Endodermal cell (in vitro differentiated cells): ENCODE measurements around the gene NPTX1. TPM values are rescaled to one million over a fixed set of nuclear protein-coding genes. Genes with fewer than 3 reads are reported as not detected.

Experiments used
- DNase-seq: peaks from one replicate; pipeline ENCODE4 v3.0.0-alpha.2; 2017
- H3K27ac ChIP-seq: 2 replicates; pipeline ENCODE4 v1.5.1; 2013; ENCODE audit warnings: mild to moderate bottlenecking, low read depth, low read length, moderate library complexity
- H3K27me3 ChIP-seq: 2 replicates; pipeline ENCODE4 v1.6.1; 2013; ENCODE audit warnings: mild to moderate bottlenecking, low read length, moderate library complexity; ENCODE audit not compliant: insufficient read depth, control insufficient read depth, poor library complexity, severe bottlenecking
- H3K36me3 ChIP-seq: 2 replicates; pipeline ENCODE4 v1.7.0; 2013; ENCODE audit warnings: mild to moderate bottlenecking, low read length, moderate library complexity; ENCODE audit not compliant: control insufficient read depth, insufficient read depth
- H3K4me1 ChIP-seq: one replicate; pipeline ENCODE4 v1.7.0; 2013; ENCODE audit warnings: low read length; ENCODE audit not compliant: control insufficient read depth, insufficient read depth
- H3K4me3 ChIP-seq: 2 replicates; pipeline ENCODE4 v1.5.1; 2013; ENCODE audit warnings: mild to moderate bottlenecking, low read length, moderate library complexity
- H3K9ac ChIP-seq: 2 replicates; pipeline ENCODE4 v1.6.1; 2013; ENCODE audit warnings: mild to moderate bottlenecking, low read length, moderate library complexity; ENCODE audit not compliant: poor library complexity, severe bottlenecking; ENCODE audit errors: extremely low read depth
- H3K9me3 ChIP-seq: 2 replicates; pipeline ENCODE4 v1.6.1; 2013; ENCODE audit warnings: mild to moderate bottlenecking, low read length, moderate library complexity; ENCODE audit not compliant: control insufficient read depth
- H3K27ac Mint-ChIP-seq: 2 replicates; pipeline ENCODE4 v1.8.0; 2020; ENCODE audit warnings: mixed read lengths
- H3K27me3 Mint-ChIP-seq: 2 replicates; pipeline ENCODE4 v1.8.0; 2021; ENCODE audit warnings: mild to moderate bottlenecking, mixed read lengths; ENCODE audit not compliant: insufficient read depth
- H3K36me3 Mint-ChIP-seq: 2 replicates; pipeline ENCODE4 v1.8.0; 2020; ENCODE audit warnings: low read depth, mixed read lengths
- H3K4me1 Mint-ChIP-seq: 2 replicates; pipeline ENCODE4 v1.8.0; 2020; ENCODE audit warnings: mixed read lengths
- H3K4me3 Mint-ChIP-seq: 2 replicates; pipeline ENCODE4 v1.8.0; 2020; ENCODE audit warnings: mild to moderate bottlenecking, moderate library complexity, mixed read lengths
- H3K9me3 Mint-ChIP-seq: 2 replicates; pipeline ENCODE4 v1.8.0; 2020; ENCODE audit warnings: mild to moderate bottlenecking, mixed read lengths
- WGBS, 2 experiments: methylation state at CpG; one replicate each; pipeline versions ENCODE4 v1.1.5 to v1.1.7; 2013; ENCODE audit warnings: missing lambda C conversion rate in 2 of 2, mixed read lengths in 1 of 2; ENCODE audit not compliant: insufficient coverage in 1 of 2, insufficient read length in 1 of 2; 5-methylcytosine and 5-hydroxymethylcytosine counted together
- total RNA-seq, 2 donors: library from RNA; stranded (reverse); fragmentation: NEBNext Ultra II Directional in 1 of 2; extraction: Animal tissue kit (Norgen Biotek cat#: 25700) in 1 of 2; gene quantifications; 2 replicates in 1 of 2; 3 replicates in 1 of 2; pipeline ENCODE4 v1.2.1, GENCODE V29; 2021
- TF ChIP-seq, protein P1 (sequence below): fragments of 200-600 bp; sonication (generic); conservative IDR thresholded peaks from 2 replicates; pipeline ENCODE4 v1.5.0; 2021; ENCODE audit warnings: antibody characterized with exemption, mild to moderate bottlenecking

NPTX1 gene
- total RNA-seq, 2 donors from 2014 or later: 0.24 to 2.3 TPM

DNA sequence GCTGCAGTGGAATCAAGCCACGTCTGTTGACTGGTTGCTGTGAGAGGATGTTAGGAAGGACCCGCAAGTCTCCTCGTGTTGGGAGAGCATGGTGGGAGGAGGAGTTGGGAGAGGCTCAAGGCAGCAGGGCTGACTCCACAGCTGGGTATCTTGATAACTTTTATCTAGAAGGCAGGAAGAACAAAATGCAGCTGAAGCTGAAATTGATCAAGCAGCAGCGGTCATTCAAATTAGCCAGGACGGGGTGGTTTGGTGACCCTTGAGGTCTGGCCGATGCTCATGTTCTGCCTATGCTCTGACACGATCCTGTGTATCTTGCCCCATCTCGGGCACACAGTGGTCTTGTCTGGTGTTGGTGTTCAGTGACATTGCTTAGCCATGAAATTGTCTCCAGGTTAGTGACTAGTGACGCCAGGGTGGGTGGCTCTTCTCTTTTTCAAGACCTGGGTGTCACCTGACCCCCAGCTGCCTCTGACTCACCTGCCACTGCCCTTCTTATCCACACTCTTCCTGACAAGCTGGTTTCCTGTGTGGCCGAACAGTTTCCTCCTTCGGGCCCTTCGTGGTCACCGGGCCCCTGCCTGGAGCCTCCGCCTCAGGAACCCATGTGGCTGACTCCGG is 19.1 kb downstream of the NPTX1 start:
- Histone ChIP-seq H3K9ac (no peak overlapping the region), H3K27ac (no peak overlapping the region), H3K9me3 (no peaks in the 10 kb centered on the region), H3K4me1 (no peaks in the 10 kb centered on the region), H3K36me3 (no peaks in the 10 kb centered on the region), H3K27me3 (peaks cover 45% of the 10 kb centered on the region), H3K4me3 (no peak overlapping the region)
- H3K27ac Mint-ChIP-seq: no peak overlapping the region
- no peaks in the 10 kb centered on the region for H3K9me3 Mint-ChIP-seq
- H3K36me3 Mint-ChIP-seq: no peaks in the 10 kb centered on the region
- 87 to 95% methylated on average over 9 to 15 of the region's 15 CpGs for WGBS, 2 experiments
- no peak overlapping the region for H3K4me3 Mint-ChIP-seq
- H3K4me1 Mint-ChIP-seq: peaks cover 15% of the 10 kb centered on the region
- DNase-seq: no peak
- TF ChIP-seq, protein P1, sequence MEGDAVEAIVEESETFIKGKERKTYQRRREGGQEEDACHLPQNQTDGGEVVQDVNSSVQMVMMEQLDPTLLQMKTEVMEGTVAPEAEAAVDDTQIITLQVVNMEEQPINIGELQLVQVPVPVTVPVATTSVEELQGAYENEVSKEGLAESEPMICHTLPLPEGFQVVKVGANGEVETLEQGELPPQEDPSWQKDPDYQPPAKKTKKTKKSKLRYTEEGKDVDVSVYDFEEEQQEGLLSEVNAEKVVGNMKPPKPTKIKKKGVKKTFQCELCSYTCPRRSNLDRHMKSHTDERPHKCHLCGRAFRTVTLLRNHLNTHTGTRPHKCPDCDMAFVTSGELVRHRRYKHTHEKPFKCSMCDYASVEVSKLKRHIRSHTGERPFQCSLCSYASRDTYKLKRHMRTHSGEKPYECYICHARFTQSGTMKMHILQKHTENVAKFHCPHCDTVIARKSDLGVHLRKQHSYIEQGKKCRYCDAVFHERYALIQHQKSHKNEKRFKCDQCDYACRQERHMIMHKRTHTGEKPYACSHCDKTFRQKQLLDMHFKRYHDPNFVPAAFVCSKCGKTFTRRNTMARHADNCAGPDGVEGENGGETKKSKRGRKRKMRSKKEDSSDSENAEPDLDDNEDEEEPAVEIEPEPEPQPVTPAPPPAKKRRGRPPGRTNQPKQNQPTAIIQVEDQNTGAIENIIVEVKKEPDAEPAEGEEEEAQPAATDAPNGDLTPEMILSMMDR: no peak
- H3K27me3 Mint-ChIP-seq: peaks cover 56% of the 10 kb centered on the region

DNA sequence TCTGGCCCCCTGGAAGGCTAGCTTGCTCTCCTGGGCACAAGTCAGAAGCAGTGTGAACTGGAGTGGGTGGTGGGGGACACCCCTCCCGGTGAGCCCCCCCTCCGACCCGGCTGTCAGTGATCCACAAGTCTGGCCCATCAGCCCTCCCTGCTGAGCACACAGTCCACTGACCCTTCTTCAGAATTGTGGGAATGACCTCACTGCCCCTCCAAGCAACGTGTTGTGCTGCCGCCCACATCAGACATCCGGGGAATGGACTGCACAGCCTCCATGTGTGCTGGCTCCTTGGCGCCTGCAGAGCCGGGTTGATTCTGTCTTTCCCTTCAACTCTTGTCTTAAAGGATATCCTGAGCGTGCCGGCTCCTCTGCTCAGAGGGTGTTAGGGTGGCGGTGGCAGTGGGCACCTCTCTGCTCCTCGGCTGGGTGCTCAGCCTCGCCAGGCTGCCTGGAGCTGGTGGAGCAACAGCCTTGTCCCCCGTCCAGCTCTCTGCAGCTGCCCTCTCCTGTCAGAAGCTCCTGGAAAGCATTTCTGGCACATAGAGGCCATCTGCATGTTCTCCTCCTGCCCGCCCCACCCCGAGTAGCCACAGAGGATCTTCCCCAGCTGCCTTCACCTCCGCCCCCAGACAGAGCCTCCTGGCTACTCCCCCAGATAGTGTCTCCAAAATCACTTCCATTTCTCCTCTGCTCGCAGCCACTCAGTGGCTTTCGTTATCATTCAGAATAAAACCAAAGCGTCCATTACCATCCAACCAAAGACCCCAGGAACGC is 19.8 kb downstream of the NPTX1 start:
- H3K4me1 ChIP-seq: no peaks in the 10 kb centered on the region
- no peak overlapping the region for H3K4me3 Mint-ChIP-seq
- TF ChIP-seq, protein P1: no peak
- no peak overlapping the region for H3K4me3 ChIP-seq
- H3K36me3 ChIP-seq: no peaks in the 10 kb centered on the region
- H3K27ac Mint-ChIP-seq: no peak overlapping the region
- no peak overlapping the region for H3K27ac ChIP-seq
- no peaks in the 10 kb centered on the region for H3K36me3 Mint-ChIP-seq
- H3K9me3 Mint-ChIP-seq: no peaks in the 10 kb centered on the region
- DNase-seq: no peak
- no peak overlapping the region for H3K9ac ChIP-seq
- H3K27me3 ChIP-seq: peaks cover 45% of the 10 kb centered on the region
- H3K27me3 Mint-ChIP-seq: peaks cover 56% of the 10 kb centered on the region
- H3K9me3 ChIP-seq: no peaks in the 10 kb centered on the region
- peaks cover 15% of the 10 kb centered on the region for H3K4me1 Mint-ChIP-seq
- WGBS, 2 experiments: 85 to 90% methylated on average over 12 to 21 of the region's 21 CpGs

DNA sequence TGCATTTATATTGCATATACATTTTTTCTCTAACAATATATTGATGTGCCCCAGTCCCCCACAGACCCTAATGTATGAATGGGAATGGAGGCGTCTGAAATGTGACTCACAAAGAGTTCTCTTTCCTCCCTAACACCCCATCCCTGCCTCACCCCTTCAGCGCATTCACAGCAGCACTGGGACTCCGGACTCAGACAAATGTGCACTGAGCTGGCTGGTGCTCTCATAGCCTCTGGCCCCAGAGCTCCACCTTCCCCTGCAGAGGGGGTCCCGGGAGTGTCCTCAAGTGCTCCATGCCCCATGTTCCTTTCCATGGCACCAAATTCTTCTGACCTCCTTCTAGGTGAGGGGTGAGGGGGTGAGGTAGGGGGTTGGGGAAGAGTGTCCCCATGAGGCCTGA is 20.6 kb downstream of the NPTX1 start:
- H3K27me3 Mint-ChIP-seq: peaks cover 55% of the 10 kb centered on the region
- H3K4me1 Mint-ChIP-seq: peaks cover 15% of the 10 kb centered on the region
- no peak overlapping the region for H3K9ac ChIP-seq

More for the DNA sequence above, 20.6 kb downstream of the NPTX1 start:
- H3K4me3 ChIP-seq: peak overlapping the region; percentile 90
- 68 to 84% methylated on average over 3 to 4 of the region's 4 CpGs for WGBS, 2 experiments
- H3K9me3 ChIP-seq: no peaks in the 10 kb centered on the region
- no peaks in the 10 kb centered on the region for H3K4me1 ChIP-seq
- H3K27ac Mint-ChIP-seq: no peak overlapping the region
- H3K9me3 Mint-ChIP-seq: no peaks in the 10 kb centered on the region
- peak overlapping the region; percentile 80 for H3K4me3 Mint-ChIP-seq
- TF ChIP-seq, protein P1: no peak
- no peak overlapping the region for H3K27ac ChIP-seq
- DNase-seq: no peak
- no peaks in the 10 kb centered on the region for H3K36me3 ChIP-seq
- peaks cover 42% of the 10 kb centered on the region for H3K27me3 ChIP-seq
- H3K36me3 Mint-ChIP-seq: no peaks in the 10 kb centered on the region
